Bronchial epithelial cell (primary cell): Measurements from ENCODE around the gene SLC6A3. TPM values are rescaled to one million over a fixed set of nuclear protein-coding genes. Genes with fewer than 3 reads are reported as not detected.

Experiments
- DNase-seq: peaks from one replicate; pipeline ENCODE4 v3.0.0-alpha.2; 2010; ENCODE audit warnings: low read depth
- FAIRE-seq: peaks from 2 replicates; lab custom pipeline; 2011; peaks lifted over from hg19 to GRCh38; lab: Jason Lieb, UNC
- H3K27me3 ChIP-seq: 2 replicates; pipeline ENCODE4 v1.5.1; 2011; ENCODE audit warnings: low read length; ENCODE audit not compliant: control insufficient read depth, insufficient read depth
- H3K36me3 ChIP-seq: 2 replicates; pipeline ENCODE4 v1.5.1; 2011; ENCODE audit warnings: low read length; ENCODE audit not compliant: control insufficient read depth, insufficient read depth
- H3K4me3 ChIP-seq: 2 replicates; pipeline ENCODE4 v1.5.1; 2011; ENCODE audit warnings: mild to moderate bottlenecking, low read depth, low read length, control low read depth
- total RNA-seq: library from RNA; depleted of rRNA; stranded (reverse); fragments of >200 nt; gene quantifications from 2 replicates; pipeline ENCODE4 v1.2.1, GENCODE V29; 2014
- TF ChIP-seq, protein P1 (sequence below): IDR thresholded peaks from 2 replicates; pipeline ENCODE4 v1.5.1; 2011; ENCODE audit warnings: mild to moderate bottlenecking, moderate library complexity, low read length, control low read depth, inconsistent platforms; ENCODE audit not compliant: insufficient read depth, severe bottlenecking

SLC6A3 gene
- total RNA-seq, 1 donor from 2014 or later, result not detected

- Histone ChIP-seq H3K36me3 (no peaks in the 10 kb centered on the region), H3K27me3 (peaks cover 2% of the 10 kb centered on the region), H3K4me3 (no peak overlapping the region)
- TF ChIP-seq, protein P1, sequence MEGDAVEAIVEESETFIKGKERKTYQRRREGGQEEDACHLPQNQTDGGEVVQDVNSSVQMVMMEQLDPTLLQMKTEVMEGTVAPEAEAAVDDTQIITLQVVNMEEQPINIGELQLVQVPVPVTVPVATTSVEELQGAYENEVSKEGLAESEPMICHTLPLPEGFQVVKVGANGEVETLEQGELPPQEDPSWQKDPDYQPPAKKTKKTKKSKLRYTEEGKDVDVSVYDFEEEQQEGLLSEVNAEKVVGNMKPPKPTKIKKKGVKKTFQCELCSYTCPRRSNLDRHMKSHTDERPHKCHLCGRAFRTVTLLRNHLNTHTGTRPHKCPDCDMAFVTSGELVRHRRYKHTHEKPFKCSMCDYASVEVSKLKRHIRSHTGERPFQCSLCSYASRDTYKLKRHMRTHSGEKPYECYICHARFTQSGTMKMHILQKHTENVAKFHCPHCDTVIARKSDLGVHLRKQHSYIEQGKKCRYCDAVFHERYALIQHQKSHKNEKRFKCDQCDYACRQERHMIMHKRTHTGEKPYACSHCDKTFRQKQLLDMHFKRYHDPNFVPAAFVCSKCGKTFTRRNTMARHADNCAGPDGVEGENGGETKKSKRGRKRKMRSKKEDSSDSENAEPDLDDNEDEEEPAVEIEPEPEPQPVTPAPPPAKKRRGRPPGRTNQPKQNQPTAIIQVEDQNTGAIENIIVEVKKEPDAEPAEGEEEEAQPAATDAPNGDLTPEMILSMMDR, result no peak
- DNase-seq (no peak), FAIRE-seq (no peak)
Observed at GRCh38 chr5:1391691-1392090, 53.5 kb downstream of the SLC6A3 start.

DNA sequence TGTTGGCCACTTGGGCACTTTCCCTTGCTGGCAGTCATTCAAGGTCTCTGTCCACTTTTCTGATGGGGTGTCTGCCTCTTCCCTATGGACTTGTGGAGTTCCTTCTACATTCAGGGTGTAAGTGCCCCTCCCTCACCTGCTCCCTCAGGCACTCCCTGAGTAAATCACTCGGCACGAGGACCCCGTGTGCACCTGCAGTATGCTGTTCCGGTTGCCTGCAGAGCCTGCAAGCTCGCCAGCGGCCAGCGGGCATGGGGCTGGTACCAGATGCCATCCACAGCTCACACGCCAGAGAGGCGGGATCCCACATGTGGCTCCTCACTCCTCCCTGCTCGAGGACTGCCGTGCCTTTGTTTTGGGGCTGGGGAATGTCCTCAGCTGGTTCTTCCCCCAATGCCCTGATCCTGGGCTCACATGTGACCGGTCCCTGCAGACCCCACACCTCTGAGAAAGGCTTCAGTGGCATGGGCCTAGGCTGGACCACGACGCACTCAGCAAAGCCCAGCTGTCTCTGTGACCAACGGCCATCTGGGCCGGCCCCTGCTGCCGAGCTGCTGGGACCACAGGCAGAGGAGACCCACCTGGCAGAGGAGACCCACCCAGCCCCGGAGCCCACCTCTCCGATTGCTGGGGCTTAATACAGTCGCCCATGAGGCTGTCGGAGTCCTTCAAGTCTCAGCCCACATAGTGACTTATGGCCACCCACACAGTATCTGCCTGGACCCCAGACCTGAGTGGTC, 54.2 kb downstream of the SLC6A3 start:
- Histone ChIP-seq H3K36me3 (no peaks in the 10 kb centered on the region), H3K27me3 (peaks cover 2% of the 10 kb centered on the region), H3K4me3 (no peak overlapping the region)
- TF ChIP-seq, protein P1, result no peak
- DNase-seq, result no peak
- no peak for FAIRE-seq

DNA sequence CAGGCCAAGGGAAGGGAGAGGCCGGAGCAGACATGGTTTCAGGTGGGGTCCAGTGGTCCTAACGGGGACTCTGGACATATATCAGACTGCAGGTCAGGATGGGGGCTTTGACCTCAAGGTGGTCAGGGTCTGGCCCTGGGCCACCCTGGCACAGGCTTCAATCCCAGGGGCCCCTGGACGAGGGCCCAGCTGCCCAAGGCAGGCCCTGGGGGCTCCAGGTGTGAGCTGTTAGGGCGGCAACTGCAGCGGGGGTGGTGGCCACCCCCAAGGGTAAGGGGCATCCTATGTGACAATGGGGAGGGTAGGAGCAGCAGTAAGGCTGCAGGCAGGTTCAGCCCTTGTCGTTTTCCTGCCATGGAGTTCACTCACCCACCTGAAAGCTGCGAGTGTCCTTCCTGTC, 54.9 kb downstream of the SLC6A3 start:
- FAIRE-seq, result no peak
- Histone ChIP-seq H3K27me3 (peaks cover 2% of the 10 kb centered on the region), H3K36me3 (no peaks in the 10 kb centered on the region), H3K4me3 (no peak overlapping the region)
- TF ChIP-seq, protein P1, result no peak
- no peak for DNase-seq

DNA sequence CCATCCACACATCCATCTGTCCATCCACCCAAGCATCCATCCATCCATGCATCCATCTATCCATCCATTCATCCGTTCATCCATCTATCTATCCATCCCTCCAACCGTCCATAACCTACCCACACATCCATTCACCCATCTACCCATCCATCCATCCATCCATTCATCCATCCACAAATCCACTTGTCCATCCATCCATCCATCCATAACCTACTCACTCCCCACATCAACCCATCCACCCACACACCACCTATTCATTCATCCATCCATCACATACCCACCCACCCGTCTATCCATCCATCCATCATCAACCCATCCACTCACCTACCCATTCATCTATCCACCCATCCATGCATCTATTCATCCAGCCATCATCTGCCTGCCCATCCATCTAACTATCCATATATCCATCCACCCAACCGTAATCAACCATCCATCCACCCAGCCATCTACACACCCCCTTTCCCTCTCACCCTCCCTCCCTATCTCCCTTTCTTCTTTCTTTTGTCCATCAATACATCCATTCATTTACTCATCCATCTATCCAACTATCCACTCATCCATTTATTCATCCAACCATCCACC, 56.8 kb downstream of the SLC6A3 start:
- no peak for FAIRE-seq
- DNase-seq, result no peak
- TF ChIP-seq, protein P1, result no peak
- Histone ChIP-seq H3K36me3 (no peaks in the 10 kb centered on the region), H3K27me3 (peaks cover 2% of the 10 kb centered on the region), H3K4me3 (no peak overlapping the region)

- peaks cover 2% of the 10 kb centered on the region for H3K27me3 ChIP-seq
- no peaks in the 10 kb centered on the region for H3K36me3 ChIP-seq
- H3K4me3 ChIP-seq, result no peak overlapping the region
- DNase-seq (no peak), FAIRE-seq (no peak)
- TF ChIP-seq, protein P1, result no peak
Observed at GRCh38 chr5:1387876-1388275, 57.4 kb downstream of the SLC6A3 start.
